LoVo (cell line): Measurements from ENCODE around the gene DGKZ.

Experiments used
- DNase-seq: peaks from one replicate; pipeline ENCODE4 v3.0.0-alpha.2; 2016; ENCODE audit warnings: low spot score

DGKZ gene

DNA sequence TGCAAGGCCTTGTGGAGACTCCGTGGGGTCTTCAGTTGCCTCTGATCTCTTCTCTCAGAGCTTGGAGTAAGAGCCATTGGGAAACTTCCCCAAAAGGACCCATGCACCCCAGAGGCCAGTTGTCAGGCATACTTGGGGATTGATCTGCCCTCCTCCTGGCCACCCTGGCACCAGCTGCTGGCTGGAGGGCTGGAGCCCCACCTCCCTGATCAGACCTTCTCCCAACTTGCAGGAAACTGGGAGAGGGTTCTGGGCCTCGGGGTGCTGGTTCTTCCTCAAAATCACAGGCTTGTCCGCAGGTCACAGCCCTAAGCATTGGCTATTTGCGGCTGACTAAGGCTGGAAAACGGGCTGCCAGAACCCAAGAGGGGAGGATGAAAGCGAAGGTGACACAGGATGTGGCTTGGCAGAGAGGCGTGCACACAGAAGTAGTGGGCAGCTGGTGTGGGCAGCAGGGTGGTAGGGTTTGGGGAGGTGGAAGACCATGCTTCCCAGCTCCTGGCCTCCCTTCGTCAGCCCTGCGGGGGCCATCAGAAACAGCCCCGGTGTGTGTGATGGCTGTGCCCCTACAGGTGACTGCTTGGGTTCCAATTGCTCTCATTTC is 1.3 kb upstream of the DGKZ start:
- no peak for DNase-seq

DNA sequence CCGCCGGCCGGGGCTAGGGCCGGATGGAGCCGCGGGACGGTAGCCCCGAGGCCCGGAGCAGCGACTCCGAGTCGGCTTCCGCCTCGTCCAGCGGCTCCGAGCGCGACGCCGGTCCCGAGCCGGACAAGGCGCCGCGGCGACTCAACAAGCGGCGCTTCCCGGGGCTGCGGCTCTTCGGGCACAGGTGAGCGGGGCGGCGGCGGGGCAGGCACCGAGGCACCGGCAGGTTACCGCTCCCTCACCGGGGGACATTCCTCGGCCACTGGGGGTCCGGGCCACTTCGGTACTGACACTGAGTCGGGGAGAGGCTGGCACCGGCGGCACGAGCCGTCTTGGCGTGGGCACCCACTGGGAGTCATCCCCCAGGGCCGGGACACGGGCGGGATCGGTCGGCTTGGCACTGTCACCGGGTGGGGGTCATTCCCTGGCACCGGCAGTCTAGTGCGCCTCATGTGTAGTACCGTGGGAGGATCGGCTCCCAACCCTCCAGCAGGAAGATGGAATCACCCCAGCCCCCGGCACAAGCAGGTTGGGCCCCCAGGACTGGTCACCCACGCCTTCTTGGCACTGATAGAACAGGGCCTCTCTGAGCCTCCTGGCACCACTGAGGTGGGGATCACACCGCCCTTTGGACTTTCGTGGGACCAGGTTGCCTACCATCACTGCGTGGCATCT is 511 bp downstream of the DGKZ start:
- DNase-seq = peak; percentile 19

DNA sequence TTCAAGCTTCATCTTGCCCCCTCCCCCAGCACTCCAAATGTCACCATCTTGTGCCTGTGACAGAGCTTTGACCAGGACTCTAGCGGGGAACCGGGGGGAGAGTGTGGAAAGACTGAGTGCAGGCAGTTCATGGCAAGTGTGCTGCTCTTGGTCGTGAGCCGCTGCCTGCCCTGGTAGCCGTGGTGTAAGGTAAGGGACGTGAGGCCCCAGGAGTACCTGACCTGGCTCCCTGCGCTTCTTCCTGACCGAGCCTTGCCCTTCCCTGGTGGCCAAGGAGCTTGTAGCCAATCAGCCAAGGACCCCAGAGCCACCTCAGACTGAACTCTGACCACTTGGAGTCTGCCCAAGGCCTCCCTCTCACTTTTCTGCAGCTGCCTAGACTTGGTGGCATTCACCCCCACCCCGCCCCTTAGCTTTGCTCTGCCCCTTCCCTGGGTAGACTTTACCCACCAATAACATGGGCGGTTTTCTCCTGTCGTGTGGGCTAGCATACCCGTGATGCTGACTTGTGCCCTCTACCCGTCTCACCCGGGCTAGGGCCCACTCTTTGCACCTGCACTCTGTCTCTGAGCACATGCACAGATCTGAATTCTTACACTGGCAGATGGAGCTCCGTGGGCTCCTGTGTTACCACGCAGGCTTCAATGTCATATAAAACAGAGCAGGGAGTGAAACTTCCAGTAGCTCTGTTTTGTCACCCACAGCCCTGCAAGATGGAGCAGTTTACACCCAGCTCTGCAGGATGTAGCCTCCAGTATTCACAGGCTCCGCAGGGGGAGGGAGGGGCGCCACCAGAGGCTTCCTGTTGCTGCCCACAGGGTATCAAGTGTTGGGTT is 1.5 kb downstream of the DGKZ start:
- DNase-seq = no peak

DNA sequence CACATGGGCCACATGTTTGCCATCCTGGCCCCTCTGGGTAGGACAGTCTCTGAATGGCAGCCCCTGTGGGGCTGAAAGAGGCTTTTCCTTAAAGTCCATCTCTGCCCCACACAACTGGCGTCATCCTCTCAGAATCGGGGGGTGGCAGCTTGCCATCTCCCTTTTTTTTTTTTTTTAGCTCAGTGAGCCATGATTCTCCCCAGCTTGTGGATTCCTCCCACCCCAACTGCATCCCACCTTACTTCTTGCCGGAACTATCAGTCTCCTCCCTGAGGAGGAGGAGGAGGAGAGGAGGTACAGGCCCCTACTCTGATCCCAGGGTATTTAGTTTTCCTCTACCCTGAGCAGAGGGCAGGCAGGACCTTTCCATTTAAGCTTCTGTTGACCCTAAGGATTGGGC is 3.4 kb downstream of the DGKZ start:
- no peak for DNase-seq

DNA sequence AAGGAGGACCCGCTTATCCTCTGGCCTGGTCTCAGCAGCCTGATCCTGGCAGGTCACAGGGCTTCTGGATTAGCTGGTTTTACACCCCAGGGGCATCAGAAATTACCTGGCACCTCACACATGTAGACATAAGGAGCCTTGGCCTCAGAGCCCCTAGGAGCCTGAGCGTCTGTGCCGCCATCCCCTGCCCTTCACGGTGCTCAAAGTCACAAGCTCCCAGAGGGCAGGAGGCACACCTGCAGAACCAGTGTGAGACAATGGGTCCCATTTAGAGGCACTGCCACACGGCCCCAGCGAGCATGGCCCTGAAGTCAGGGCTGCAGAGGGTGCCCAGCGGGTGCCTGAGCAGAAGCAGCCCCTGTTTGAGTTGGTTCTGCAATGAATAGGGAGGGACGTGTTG is 3.9 kb downstream of the DGKZ start:
- DNase-seq = no peak

DNA sequence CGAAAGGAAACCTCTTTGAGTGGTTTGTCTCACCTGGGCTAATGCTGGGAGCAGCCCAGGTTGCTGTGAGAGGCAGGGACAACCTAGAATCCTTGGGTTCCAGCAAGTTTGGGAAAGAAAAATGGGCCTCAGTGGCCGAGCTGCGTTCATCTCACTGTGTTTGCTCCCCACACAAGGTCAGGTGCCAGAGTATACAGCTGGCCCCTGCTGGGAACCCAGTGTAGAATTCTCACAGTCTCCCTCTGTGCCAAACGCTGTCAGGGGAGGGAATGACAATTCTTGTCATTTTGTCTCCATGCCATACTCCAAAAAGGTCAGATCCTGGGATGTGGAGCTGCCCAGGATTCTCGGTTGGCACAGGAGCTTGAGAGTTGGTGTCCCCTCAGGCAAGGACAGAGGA is 4.3 kb downstream of the DGKZ start:
- no peak for DNase-seq

DNA sequence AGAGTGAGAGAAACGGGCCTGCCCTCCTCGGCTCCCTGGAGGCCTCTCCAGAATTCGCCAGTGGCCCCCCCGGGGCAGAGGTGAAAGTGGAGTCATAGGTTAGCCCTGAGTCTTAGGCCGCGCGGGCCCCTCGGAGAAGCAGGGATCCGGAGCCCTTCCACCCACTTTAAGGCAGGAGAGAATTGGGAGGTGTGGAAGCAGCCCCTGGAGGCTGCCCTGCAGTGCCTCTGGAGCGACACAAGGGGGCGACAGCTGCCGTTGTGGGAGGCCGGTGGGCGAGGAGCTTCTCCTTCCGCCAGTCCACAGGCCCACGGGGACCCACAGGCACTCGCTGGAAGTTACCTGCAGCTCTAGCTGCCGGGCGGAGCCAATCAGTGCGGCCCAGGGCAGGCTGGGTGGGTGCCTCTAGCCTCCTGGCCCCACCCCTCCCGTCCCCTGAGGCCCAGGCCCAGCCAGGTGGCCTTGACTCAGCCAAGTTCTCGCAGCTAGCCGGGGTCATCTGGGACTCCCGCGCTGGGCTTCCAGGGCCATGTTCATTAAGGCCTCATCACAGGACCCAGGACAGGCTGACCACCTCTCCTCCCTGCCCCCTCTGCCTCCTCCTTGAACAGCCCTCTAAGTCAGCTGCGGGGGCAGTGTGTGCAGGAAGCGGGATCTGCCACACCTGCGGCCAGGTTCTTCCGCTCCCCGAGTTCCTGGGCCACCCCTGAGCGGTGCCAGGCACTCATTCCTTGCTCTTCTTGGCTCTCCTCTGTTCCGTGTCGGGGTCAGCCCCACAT is 5.0 kb downstream of the DGKZ start:
- DNase-seq = no peak

DNA sequence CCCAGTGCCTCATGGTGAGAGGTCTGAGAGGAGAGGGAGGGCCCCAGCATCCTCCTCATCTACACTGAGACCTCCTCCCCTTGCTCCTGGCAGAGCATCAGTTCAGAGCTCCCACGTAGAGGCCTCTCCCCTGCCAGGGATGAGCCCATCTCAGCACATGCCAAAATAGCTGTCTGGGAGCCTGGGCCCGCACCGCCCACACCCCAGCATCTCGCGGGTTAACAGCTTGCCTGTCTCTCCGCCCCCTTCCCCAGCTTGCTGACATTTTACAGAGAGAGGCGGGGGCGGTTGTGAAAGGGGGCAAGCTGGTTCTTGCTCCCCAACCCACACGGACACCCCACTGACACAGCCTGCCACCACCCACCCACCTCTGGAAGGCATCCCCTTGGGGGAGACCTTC is 6.4 kb downstream of the DGKZ start:
- no peak for DNase-seq

DNA sequence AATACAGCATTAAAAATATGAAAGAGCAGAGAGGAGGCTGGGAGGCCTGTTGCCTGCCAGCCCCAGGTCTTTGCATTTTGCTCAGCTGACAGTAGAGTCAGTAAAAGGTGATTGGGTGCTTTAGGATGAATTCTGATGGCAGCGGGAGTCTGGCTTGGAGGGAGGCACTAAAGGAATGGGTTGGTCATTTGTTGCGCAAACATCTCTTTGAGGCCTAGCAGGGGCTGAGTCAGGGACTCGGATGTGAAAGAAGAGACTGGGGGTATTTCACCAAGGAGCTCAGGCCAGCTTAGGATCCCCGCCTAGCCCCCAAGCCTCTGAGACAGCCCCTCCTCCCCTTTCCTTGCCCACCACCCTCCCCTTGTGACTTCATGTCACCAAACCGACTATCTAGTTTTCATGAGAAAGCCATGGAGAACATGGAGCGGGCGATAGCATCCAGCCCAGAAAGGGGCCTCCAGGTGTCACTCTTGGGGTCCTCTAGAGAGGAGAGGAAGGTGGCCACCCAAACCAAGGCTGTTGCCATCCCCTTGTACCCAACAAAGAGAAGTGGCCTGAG is 9.7 kb downstream of the DGKZ start:
- no peak for DNase-seq

DNA sequence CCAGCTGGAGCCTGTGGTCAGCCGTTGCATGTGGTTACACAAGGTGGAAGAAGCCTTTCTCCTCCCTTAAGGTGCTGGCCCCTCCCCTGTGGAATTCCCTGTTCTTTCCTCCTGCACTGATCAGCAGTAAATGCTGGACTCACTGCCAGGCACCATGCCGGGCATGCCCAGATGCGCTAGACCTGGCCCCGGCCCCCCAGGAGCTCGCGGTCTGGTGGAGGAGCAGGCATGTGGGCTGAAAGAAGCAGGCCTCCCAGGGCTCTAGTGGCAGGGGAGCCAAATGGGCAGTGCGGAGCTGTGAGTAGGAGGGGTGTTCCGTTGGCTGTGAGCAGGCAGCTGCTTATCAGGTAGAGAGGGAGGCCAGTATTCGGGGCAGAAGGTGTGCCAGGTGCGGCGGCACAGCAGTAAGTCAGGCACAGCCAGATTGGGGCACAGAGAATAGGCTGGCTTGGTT is 10.2 kb downstream of the DGKZ start:
- DNase-seq = no peak

DNA sequence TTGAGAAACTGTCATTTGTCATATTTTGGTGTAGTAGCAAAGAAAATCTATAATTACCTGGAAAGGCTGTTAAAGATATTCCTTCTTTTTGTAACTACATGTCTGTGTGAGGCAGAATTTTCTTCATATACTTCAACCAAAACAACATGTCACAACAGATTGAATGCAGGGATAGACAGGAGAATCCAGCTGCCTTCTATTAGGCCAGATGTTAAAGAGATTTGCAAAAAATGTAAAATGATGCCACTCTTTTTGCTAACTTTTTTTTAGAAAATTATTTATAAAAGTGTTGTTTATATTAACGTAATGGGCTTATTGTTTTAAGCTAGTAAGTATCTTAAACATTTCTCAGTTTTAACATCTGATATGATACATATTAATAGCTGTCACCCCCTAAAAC is 12.7 kb downstream of the DGKZ start:
- DNase-seq = no peak

DNA sequence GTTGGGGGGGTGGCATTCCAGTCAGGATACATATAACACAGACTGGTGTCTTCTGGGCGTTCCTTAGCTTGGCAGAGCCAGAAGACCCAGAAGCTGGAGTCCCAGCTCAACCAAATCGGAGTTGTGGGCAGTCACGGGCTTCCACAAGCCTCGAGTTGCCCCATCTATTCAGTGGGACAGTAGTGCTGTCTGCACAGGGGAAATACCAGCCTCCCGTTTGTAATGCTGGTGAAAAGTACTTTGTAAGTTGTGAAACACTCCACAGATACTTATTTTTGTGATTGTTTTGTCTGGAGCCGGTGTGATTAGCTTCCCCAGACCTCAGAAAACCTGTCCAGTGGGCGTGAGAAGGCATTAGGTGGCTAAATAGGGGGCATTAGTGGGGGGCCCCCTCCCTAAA is 13.6 kb downstream of the DGKZ start:
- DNase-seq = no peak

DNA sequence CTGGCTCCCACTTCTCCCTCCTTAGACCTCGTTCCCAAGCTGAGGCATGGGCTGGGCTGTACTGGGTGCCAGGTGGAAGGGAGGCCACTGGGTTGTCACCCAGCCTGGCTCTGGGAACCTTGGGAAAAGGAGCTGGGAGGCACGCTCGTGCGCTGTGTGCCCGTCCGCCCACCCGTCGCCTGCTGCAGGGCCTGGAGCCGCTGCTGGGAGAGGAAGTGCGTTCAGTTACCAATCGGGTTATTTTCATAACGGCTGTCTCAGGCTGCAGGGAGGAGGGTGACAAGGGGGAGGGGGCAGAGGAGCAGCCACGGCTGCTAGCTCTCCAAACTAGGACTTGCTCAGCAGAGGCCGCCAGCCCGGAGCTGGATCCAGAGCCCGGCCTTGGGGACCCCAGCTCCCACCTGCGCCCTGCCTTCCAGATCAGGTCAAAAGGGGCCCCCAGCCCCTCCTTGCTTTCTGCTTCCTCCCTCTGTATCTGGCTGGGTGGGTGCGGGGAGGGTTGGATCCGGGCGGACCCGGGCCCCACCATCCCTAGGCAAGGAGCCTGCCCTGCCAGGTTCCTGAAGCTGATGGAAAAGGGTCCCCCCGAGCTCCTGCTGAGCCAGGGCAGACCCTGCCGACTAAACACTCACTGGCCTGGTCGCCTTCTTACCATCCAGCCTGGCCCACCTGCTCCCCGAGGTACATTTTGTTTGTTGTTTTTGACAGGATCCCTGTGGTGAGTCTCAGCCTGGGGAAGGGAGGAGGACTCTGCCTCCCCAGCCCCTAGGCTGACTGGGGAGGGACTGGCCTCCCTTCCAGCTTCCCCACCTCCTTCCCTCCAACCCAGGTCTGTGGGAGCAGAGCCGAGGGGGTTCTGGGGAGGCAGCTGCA is 14.3 kb downstream of the DGKZ start:
- no peak for DNase-seq

DNA sequence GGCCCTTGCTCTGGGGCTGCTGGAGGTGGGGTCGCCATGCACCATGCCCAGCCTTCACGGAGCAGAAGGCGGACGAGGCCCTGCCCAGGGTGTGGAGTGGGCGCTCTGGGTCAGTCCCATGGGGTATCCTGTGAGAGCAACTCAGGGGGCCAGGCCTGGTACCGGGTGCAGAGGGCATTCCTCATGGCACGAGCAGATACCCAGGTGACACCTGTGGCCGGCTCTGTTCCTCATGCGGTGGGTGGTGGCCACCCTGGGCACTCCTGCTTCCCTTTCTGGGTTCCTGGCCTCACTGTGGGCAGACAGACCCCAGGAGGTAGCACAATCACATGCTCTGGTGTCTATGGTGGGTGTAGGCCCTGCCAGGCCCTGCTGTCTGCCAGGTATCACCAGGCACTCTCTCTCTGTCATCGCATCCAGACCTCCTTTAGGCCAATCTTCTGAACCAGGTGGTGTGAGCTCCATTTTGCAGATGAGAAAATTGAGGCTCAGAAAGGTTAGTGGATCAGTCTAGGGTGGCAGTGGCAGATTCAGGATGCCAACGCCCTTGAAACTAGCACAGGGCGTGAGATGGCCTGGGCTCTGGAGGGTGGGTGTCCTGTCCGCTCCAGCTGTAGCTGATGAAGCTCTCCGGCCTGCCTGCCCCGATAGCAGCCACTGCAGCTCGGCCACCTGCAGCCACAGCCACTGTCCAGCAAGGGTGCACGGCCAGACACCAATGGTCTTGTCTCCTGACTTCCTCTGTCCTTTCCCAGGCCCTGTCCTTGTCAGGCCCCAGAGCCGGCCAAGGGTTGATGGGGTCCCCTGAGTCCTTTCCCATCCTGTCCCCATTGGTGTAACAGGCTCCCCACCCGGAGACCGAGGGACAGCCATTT is 15.1 kb downstream of the DGKZ start:
- no peak for DNase-seq

DNA sequence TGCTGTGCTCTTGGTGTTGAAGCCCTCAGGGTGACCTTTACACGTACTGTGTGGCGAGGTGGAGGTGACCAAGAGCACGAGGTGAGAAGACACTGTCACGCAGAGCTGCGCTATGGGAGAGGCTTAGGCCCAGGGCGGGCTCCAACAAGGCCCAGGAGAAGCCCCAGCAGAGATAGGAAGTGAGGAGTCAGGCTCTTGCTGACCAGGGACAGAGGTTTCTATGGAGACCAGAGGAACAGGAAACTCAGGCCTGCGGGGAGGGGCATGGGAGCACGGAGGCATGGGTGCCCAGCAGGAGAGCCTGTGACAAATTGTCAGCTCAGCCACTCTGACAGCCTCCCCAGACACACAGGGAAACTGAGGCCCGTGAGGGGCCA is 15.8 kb downstream of the DGKZ start:
- DNase-seq = no peak

DNA sequence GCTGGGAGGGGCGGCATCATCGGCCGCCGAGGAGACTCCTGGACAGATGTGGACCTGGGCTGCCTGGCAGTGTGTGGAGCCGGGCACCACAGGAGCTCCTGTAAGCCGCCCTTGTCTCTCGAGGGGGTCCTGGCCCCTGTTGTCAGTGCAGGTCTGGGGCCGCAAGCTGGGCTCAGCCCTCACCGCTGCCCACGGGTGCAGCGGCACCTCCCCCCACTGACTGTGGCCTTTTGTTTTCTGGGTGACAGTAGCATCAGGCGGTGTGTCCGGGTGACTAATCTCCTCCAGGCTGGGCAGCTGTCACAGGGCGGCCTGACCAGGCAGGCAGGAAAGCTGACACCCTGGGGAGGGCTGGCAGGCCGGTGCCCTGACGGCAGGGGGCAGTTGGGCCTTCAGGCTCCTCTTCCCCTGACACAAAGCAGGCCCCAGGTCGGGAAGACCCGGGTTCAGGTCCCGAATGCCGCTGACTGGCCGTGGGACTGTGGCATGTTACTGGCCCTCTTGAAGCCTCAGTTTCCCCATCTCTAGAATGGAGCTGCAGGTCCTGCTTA is 16.3 kb downstream of the DGKZ start:
- no peak for DNase-seq

DNA sequence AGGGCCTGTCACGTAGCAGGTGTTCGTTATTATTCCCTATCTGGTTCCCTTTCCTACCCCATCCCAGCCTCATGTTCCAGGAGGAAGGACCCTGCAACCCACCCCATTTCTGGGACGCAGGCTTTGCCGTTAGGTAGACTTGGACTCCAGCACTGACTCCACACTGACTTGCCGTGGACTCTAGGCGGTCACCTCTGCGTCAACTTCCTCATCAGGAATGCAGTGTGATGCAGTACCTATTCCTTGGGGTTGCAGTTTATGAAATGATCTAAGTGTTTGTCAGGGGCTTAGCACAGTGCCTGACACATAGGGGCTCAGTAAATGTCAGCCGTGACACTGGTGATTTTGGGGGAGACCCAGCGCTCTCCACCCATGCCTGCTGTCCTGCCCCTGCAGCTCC is 16.8 kb downstream of the DGKZ start:
- DNase-seq = no peak

DNA sequence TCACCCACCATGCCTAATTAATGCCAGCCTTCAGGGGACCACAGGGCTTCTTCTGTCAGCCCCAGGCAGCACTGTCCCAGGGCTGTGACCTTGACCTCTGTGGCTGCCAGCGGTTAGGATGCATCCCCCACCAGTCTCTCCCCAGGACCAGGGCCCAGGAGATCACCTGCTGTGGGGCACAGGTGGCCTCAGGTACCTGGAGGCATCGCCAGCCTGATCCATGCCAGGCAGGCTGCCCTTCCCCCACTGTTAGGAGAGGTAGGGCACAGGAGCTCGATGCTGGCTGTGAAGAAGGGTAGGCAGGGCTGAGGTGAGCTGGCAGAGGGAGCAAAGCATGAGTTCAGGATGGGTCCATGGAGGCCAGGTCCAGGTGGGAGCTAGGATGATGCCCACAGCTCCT is 17.5 kb downstream of the DGKZ start:
- no peak for DNase-seq

DNA sequence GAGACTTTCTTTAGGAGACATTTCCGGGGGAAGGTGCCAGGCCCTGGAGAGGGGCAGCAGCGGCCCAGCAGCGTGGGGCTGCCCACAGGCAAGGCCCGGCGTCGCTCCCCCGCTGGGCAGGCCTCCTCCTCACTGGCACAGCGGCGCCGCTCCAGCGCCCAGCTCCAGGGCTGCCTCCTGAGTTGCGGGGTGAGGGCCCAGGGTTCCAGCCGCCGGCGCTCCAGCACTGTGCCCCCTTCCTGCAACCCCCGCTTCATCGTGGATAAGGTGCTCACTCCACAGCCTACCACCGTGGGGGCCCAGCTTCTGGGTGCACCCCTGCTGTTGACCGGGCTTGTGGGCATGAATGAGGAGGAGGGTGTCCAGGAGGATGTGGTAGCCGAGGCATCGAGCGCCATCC is 19.0 kb downstream of the DGKZ start:
- no peak for DNase-seq

DNA sequence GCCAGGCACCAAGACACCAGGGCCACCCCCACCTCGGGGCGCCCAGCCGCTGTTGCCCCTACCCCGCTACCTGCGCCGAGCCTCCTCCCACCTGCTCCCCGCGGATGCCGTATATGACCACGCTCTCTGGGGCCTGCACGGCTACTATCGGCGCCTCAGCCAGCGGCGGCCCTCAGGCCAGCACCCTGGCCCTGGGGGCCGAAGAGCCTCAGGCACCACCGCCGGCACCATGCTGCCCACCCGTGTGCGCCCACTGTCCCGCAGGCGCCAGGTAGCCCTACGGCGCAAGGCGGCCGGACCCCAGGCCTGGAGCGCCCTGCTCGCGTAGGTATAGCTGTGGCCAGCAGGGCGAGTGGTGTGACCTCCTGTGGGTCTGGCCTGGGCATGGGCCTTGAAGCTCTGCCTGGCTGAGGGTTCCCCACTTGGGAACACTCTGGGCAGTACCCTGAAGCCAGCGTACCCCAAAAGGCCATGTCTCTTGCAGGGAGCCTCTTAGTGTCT is 19.4 kb downstream of the DGKZ start:
- DNase-seq = no peak
